ENCODE measurements around the gene OR6Q1. TPM values are rescaled to one million over a fixed set of nuclear protein-coding genes. Genes with fewer than 3 reads are reported as not detected.

Gene OR6Q1
- total RNA-seq, 2 experiments from 2014 or later: not detected

DNA sequence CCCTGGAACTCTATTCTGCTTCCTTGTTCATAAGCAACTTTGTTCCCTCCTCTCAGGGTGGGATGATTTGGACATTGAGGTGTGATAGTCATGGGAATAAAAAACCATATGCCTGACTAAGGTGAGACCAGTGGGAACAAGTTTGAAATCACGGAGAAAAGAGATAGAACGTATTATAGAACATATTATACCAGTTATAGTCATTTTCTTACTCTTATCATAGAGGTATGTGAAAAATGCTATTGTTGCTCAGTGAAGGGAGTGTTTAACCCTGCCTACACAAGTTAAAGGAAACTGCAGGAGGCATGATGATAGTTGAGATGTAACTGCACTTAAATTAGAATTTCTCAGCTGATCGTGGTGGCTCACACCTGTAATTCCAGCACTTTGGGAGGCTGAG lies 15.5 kb downstream of the OR6Q1 start:
- ChIA-PET CTCF (no interaction called here), POLR2A (no interaction called here)
- Histone ChIP-seq H3K4me3 (ENCODE audit: low read length) (no peak overlapping the region), H3K27me3 (ENCODE audit: control insufficient read depth in 1 of 2, insufficient read depth in 2 of 2, low read length in 2 of 2) (peaks cover 3 to 5% of the 10 kb centered on the region in 2 experiments), H3K4me1 (ENCODE audit: insufficient read depth, low read length) (no peaks in the 10 kb centered on the region), H3K36me3 (ENCODE audit: insufficient read depth, low read length) (no peaks in the 10 kb centered on the region), H3K9me3 (ENCODE audit: control insufficient read depth in 1 of 2, insufficient read depth in 1 of 2, low read length in 2 of 2) (peaks cover 0 to under 1% of the 10 kb centered on the region in 2 experiments), H3K27ac (ENCODE audit: low read depth in 1 of 2, low read length in 2 of 2) (no peak overlapping the region)
- H3K27me3 Mint-ChIP-seq: peaks cover 26% of the 10 kb centered on the region
- no peaks in the 10 kb centered on the region for H3K4me1 Mint-ChIP-seq (ENCODE audit: low read depth)
- H3K9me3 Mint-ChIP-seq: peaks cover 2% of the 10 kb centered on the region
- intact Hi-C loops (cut with DNase I, micrococcal nuclease): no loop called here
- DNase-seq: no peak
- no peak overlapping the region for H3K4me3 Mint-ChIP-seq
- no peak for ATAC-seq (ENCODE audit: poor library complexity)
- no peaks in the 10 kb centered on the region for H3K36me3 Mint-ChIP-seq (ENCODE audit: low read depth)
- H3K27ac Mint-ChIP-seq: no peak overlapping the region
- TF ChIP-seq, protein P1, sequence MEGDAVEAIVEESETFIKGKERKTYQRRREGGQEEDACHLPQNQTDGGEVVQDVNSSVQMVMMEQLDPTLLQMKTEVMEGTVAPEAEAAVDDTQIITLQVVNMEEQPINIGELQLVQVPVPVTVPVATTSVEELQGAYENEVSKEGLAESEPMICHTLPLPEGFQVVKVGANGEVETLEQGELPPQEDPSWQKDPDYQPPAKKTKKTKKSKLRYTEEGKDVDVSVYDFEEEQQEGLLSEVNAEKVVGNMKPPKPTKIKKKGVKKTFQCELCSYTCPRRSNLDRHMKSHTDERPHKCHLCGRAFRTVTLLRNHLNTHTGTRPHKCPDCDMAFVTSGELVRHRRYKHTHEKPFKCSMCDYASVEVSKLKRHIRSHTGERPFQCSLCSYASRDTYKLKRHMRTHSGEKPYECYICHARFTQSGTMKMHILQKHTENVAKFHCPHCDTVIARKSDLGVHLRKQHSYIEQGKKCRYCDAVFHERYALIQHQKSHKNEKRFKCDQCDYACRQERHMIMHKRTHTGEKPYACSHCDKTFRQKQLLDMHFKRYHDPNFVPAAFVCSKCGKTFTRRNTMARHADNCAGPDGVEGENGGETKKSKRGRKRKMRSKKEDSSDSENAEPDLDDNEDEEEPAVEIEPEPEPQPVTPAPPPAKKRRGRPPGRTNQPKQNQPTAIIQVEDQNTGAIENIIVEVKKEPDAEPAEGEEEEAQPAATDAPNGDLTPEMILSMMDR (IDR thresholded peaks at IDR 0.05): no peak

DNA sequence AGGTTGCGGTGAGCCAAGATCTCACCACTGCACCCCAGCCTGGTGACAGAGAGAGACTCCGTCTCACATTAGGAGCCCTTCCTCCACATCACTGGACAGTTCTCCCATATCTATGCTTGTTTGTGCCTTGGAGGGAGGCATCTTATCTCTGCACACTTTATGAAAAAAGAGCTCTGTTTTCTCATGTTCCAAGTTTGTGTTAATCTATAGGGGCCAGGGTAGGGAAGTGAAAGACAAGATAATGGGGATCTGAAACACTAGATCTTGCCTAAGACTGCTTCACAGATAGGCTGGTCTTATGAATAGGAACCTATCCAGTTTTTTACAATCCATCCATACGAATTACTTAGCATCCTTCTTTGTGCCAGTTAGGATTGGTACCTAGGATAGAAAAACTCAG lies 17.1 kb downstream of the OR6Q1 start:
- H3K4me3 Mint-ChIP-seq: no peak overlapping the region
- POLR2A ChIA-PET: no interaction called here
- H3K27ac Mint-ChIP-seq: no peak overlapping the region
- no peaks in the 10 kb centered on the region for H3K9me3 ChIP-seq (ENCODE audit: control insufficient read depth in 1 of 2, insufficient read depth in 1 of 2, low read length in 2 of 2)
- peaks cover 26% of the 10 kb centered on the region for H3K27me3 Mint-ChIP-seq
- H3K4me1 Mint-ChIP-seq (ENCODE audit: low read depth): no peaks in the 10 kb centered on the region
- H3K9me3 Mint-ChIP-seq: peaks cover 2% of the 10 kb centered on the region
- H3K27me3 ChIP-seq (ENCODE audit: control insufficient read depth in 1 of 2, insufficient read depth in 2 of 2, low read length in 2 of 2): peaks cover 3 to 5% of the 10 kb centered on the region in 2 experiments
- no peaks in the 10 kb centered on the region for H3K4me1 ChIP-seq (ENCODE audit: insufficient read depth, low read length)
- H3K36me3 Mint-ChIP-seq (ENCODE audit: low read depth): no peaks in the 10 kb centered on the region
- intact Hi-C loops (cut with DNase I, micrococcal nuclease): no loop called here
- no peak for ATAC-seq (ENCODE audit: poor library complexity)
- no peak overlapping the region for H3K27ac ChIP-seq (ENCODE audit: low read depth in 1 of 2, low read length in 2 of 2)
- DNase-seq: no peak
- TF ChIP-seq, protein P1 (IDR thresholded peaks at IDR 0.05): no peak
- H3K4me3 ChIP-seq (ENCODE audit: low read length): no peak overlapping the region
- no peaks in the 10 kb centered on the region for H3K36me3 ChIP-seq (ENCODE audit: insufficient read depth, low read length)
- CTCF ChIA-PET: no interaction called here

DNA sequence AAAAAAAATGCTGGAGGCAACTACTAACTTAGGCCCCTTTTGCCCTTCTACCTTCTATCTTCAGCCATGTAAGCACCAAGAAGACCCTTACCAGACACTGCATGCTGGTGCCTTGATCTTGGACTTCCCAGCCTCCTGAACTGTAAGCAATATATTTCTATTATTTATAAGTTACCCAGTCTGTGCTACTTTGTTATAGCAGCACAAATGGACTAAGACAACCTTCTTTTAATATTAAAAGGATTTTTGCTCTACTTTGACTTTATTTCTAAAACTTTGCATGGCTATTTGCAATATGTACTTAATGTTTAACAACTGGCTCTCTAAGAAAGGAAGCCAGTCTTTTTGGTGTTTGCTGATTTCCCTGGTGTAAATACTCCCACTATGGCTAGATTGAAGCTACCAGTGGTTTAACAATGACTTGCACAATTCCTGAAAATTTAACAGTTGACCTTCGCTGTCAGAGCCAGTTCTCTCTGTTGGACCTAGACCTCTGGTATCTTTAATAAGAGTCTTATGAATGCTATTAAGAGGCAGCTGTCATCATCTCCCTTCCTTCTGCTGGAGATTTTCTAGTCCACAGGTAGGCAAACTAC lies 25.2 kb downstream of the OR6Q1 start:
- no peak overlapping the region for H3K4me3 Mint-ChIP-seq
- no peaks in the 10 kb centered on the region for H3K27me3 Mint-ChIP-seq
- TF ChIP-seq, protein P1 (IDR thresholded peaks at IDR 0.05): no peak
- ChIA-PET POLR2A (no interaction called here), CTCF (no interaction called here)
- Histone ChIP-seq H3K4me3 (ENCODE audit: low read length) (no peak overlapping the region), H3K36me3 (ENCODE audit: insufficient read depth, low read length) (no peaks in the 10 kb centered on the region), H3K27ac (ENCODE audit: low read depth in 1 of 2, low read length in 2 of 2) (no peak overlapping the region), H3K9me3 (ENCODE audit: control insufficient read depth in 1 of 2, insufficient read depth in 1 of 2, low read length in 2 of 2) (no peaks in the 10 kb centered on the region), H3K27me3 (ENCODE audit: control insufficient read depth in 1 of 2, insufficient read depth in 2 of 2, low read length in 2 of 2) (no peaks in the 10 kb centered on the region), H3K4me1 (ENCODE audit: insufficient read depth, low read length) (no peaks in the 10 kb centered on the region)
- peaks cover 6% of the 10 kb centered on the region for H3K9me3 Mint-ChIP-seq
- intact Hi-C loops (cut with DNase I, micrococcal nuclease): no loop called here
- no peak overlapping the region for H3K27ac Mint-ChIP-seq
- H3K4me1 Mint-ChIP-seq (ENCODE audit: low read depth): no peaks in the 10 kb centered on the region
- no peaks in the 10 kb centered on the region for H3K36me3 Mint-ChIP-seq (ENCODE audit: low read depth)
- no peak for DNase-seq
- no peak for ATAC-seq (ENCODE audit: poor library complexity)

Data from CD4-positive, alpha-beta T cell (primary cell).